NK-92 treated with Interleukin-12 subunit alpha and Interleukin-12 subunit beta, amount 100 ng/mL, for 24 hours (cell line): Measurements from ENCODE around the gene PPP1R12C.
"Not testable (repeated sequence)": the region's sequence is repeated elsewhere in the genome, so short reads cannot be mapped to it uniquely, and the experiment has no call there.

Source experiments
- DNase-seq: peaks from one replicate; lab custom pipeline; 2025; lab: John Stamatoyannopoulos, UW

Gene PPP1R12C

GRCh38 chr19:55116859-55117662 is at the start of gene PPP1R12C:
Gene PPP1R12C, minus strand, starts transcription at chr19:55117637. Its CDS starts 94 bp downstream, at chr19:55117543.
- no peak for DNase-seq

- no peak for DNase-seq
Observed at GRCh38 chr19:55166530-55167268, 49.3 kb upstream of the PPP1R12C start, which contains the start of gene DNAAF3. Gene DNAAF3, minus strand, starts transcription at chr19:55166613. Its CDS starts 200 bp downstream, at chr19:55166413.

- no peak for DNase-seq
Observed at GRCh38 chr19:55165952-55166529, 48.6 kb upstream of the PPP1R12C start.

GRCh38 chr19:55161571-55162322 is 44.3 kb upstream of the PPP1R12C start:
- DNase-seq = no peak

GRCh38 chr19:55160986-55161365 is 43.5 kb upstream of the PPP1R12C start:
- no peak for DNase-seq

GRCh38 chr19:55160128-55160985 is 42.9 kb upstream of the PPP1R12C start:
- peak; percentile 90 for DNase-seq

- no peak for DNase-seq
Observed at GRCh38 chr19:55158848-55159749, 41.7 kb upstream of the PPP1R12C start.

GRCh38 chr19:55158423-55158822 is 41.0 kb upstream of the PPP1R12C start:
- no peak for DNase-seq

GRCh38 chr19:55157064-55157908 is 39.8 kb upstream of the PPP1R12C start, which contains the start of gene TNNI3:
Gene TNNI3, minus strand, starts transcription at chr19:55157732. Its CDS starts 143 bp downstream, at chr19:55157589.
- DNase-seq = no peak

- DNase-seq = no peak
Observed at GRCh38 chr19:55156202-55157063, 39.0 kb upstream of the PPP1R12C start.

- DNase-seq = not testable (repeated sequence)
Observed at GRCh38 chr19:55155784-55156183, 38.3 kb upstream of the PPP1R12C start.

- DNase-seq = no peak
Observed at GRCh38 chr19:55153652-55154264, 36.3 kb upstream of the PPP1R12C start.

- no peak for DNase-seq
Observed at GRCh38 chr19:55152017-55152416, 34.6 kb upstream of the PPP1R12C start.

GRCh38 chr19:55149078-55150003 is 31.9 kb upstream of the PPP1R12C start, which contains the start of gene TNNT1:
Gene TNNT1, minus strand, starts transcription at chr19:55149206. Its CDS starts 2,049 bp downstream, at chr19:55147157.
- no peak for DNase-seq

- DNase-seq = no peak
Observed at GRCh38 chr19:55147545-55148251, 30.3 kb upstream of the PPP1R12C start.
